Psoas muscle (tissue), 8 donors: ENCODE data around the gene PWP1. TPM values are rescaled to one million over a fixed set of nuclear protein-coding genes. Genes with fewer than 3 reads are reported as not detected.

Experiments used
- ATAC-seq, 4 donors: fragments of 200-7000 bp; cut with Tn5 transposase; one replicate each; pipeline ENCODE4 v1.9.1; 2020; ENCODE audit warnings: moderate library complexity in 3 of 4, mild to moderate bottlenecking in 2 of 4
- DNase-seq, 2 donors: peaks; one replicate each; pipeline ENCODE4 v3.0.0-alpha.2; 2020
- H3K27ac ChIP-seq: fragments of 200-600 bp; one replicate; pipeline ENCODE4 v1.8.0; 2022
- H3K27me3 ChIP-seq, 3 donors: fragments of 200-600 bp in 1 of 3; one replicate each; pipeline versions ENCODE4 v1.6.1 to v1.8.0; 2013 to 2022; ENCODE audit warnings: low read length in 2 of 3, mild to moderate bottlenecking in 2 of 3, moderate library complexity in 1 of 3; ENCODE audit not compliant: insufficient read depth in 3 of 3
- H3K36me3 ChIP-seq, 2 donors: fragments of 200-600 bp in 1 of 2; one replicate each; pipeline versions ENCODE4 v1.6.1 to v1.8.0; 2013 to 2022; ENCODE audit warnings: low read depth in 1 of 2, mild to moderate bottlenecking in 1 of 2, moderate library complexity in 1 of 2; ENCODE audit not compliant: insufficient read depth in 1 of 2
- H3K4me1 ChIP-seq: fragments of 200-600 bp; one replicate; pipeline ENCODE4 v1.8.0; 2022
- H3K4me3 ChIP-seq: fragments of 200-600 bp; one replicate; pipeline ENCODE4 v1.8.0; 2022; ENCODE audit warnings: mild to moderate bottlenecking
- H3K9me3 ChIP-seq: fragments of 200-600 bp; one replicate; pipeline ENCODE4 v1.8.0; 2022
- whole genome bisulfite sequencing, 3 donors: extraction: QIAGEN DNeasy Blood & Tissue Kit; methylation state at CpG; one replicate each; pipeline versions ENCODE4 v1.1.6 to v1.1.7; 2013; 5-methylcytosine and 5-hydroxymethylcytosine counted together
- intact Hi-C, 2 donors: fragments of 100-400 bp; cut with DNase I; formaldehyde crosslinking; loops; one replicate each; pipeline versions ENCODE4 v1.11.0 to v1.14.2; 2022
- polyA plus RNA-seq, 3 donors: library from polyadenylated mRNA; stranded (reverse); fragments of 200-250 nt; gene quantifications; one replicate each; pipeline ENCODE4 v1.2.3, GENCODE V29; 2013
- total RNA-seq, 4 donors: library from RNA; stranded (reverse); fragmentation: NEBNext Ultra II Directional in 2 of 4; extraction: Animal tissue kit (Norgen Biotek cat#: 25700) in 2 of 4; gene quantifications; one replicate each; pipeline versions ENCODE4 v1.2.1 to v1.2.4, GENCODE V29; 2021 to 2023
- TF ChIP-seq, protein P1 (sequence below): fragments of 200-600 bp; IDR thresholded peaks from one replicate; pipeline ENCODE4 v1.8.0; 2022; ENCODE audit warnings: antibody characterized with exemption
- donor health status: healthy with polysubstance abuse.
- donor health status: DM: no; HTN: no; CAD: no; lungs with moderate emphysema.
- donor health status: Bipolar disorder and iron deficiency.
- donor health status: healthy.
- donor health status: DM: yes; HTN: yes; CAD: no.
- donor health status: DM: no; HTN: no; CAD: no.
- donor health status: DM: no; HTN: no; CAD: no.
- donor health status: DM: yes; HTN: yes; CAD: no.

PWP1 gene
- total and polyA plus RNA-seq, 7 donors = 15.6 to 30.1 (median 20.5) TPM

- TF ChIP-seq, protein P1, sequence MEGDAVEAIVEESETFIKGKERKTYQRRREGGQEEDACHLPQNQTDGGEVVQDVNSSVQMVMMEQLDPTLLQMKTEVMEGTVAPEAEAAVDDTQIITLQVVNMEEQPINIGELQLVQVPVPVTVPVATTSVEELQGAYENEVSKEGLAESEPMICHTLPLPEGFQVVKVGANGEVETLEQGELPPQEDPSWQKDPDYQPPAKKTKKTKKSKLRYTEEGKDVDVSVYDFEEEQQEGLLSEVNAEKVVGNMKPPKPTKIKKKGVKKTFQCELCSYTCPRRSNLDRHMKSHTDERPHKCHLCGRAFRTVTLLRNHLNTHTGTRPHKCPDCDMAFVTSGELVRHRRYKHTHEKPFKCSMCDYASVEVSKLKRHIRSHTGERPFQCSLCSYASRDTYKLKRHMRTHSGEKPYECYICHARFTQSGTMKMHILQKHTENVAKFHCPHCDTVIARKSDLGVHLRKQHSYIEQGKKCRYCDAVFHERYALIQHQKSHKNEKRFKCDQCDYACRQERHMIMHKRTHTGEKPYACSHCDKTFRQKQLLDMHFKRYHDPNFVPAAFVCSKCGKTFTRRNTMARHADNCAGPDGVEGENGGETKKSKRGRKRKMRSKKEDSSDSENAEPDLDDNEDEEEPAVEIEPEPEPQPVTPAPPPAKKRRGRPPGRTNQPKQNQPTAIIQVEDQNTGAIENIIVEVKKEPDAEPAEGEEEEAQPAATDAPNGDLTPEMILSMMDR = no peak
- Histone ChIP-seq H3K4me3 (no peak overlapping the region), H3K4me1 (no peaks in the 10 kb centered on the region), H3K9me3 (no peaks in the 10 kb centered on the region), H3K27ac (no peak overlapping the region), H3K36me3 (no peaks in the 10 kb centered on the region), H3K27me3 (no peaks in the 10 kb centered on the region)
- intact Hi-C loops = no loop called here
- ATAC-seq (no peak), DNase-seq (no peak)
- 86 to 91% (median 88%) methylated on average over 9 of the region's 9 CpGs for WGBS, 3 donors
Measured at GRCh38 chr12:107657621-107658020, 28.0 kb upstream of the PWP1 start.

GRCh38 chr12:107660235-107660634 is 25.4 kb upstream of the PWP1 start:
- no peak overlapping the region for H3K27ac ChIP-seq
- intact Hi-C loops = no loop called here
- 68 to 74% (median 73%) methylated on average over 8 of the region's 8 CpGs for WGBS, 3 donors
- H3K36me3 ChIP-seq = no peaks in the 10 kb centered on the region
- TF ChIP-seq, protein P1 = no peak
- peaks cover 0 to 5% (median 0%) of the 10 kb centered on the region in 3 donors for H3K27me3 ChIP-seq
- no peak overlapping the region for H3K4me3 ChIP-seq
- H3K9me3 ChIP-seq = no peaks in the 10 kb centered on the region
- H3K4me1 ChIP-seq = no peaks in the 10 kb centered on the region
- no peak for DNase-seq
- no peak for ATAC-seq

DNA sequence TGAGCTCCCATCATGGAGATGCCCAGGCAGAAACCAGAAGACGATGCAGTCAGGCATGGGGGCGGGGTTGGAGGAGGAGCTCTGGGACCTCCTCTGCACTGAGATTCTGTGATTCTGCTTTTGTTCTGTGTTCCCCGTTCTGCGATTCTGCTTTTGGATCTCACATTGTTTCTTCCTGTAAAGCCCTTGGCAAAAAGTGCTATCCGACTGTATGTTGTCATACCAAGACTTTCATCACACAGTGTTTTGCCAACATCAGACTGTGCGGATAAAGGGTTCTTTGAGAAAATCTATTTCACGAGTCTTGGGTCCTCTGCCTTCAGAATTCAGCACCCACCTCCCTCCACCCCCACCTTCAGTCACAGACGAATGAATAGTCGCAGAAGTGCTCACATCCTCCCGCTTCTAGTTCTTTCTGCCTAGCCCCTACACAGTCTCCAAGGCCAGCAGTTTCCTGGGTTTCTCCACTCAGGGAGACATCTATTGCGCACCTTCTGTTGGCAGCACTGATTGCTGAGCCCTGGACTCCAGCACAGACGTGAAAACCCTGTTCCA is 24.7 kb upstream of the PWP1 start:
- 59 to 65% (median 62%) methylated on average over 12 of the region's 12 CpGs for WGBS, 3 donors

GRCh38 chr12:107661830-107662229 is 23.8 kb upstream of the PWP1 start:
- H3K4me1 ChIP-seq = no peaks in the 10 kb centered on the region
- DNase-seq = no peak
- intact Hi-C loops = no loop called here
- TF ChIP-seq, protein P1 = no peak
- H3K36me3 ChIP-seq = no peaks in the 10 kb centered on the region
- no peak for ATAC-seq
- WGBS, 3 donors = 50 to 53% (median 53%) methylated on average over 3 of the region's 3 CpGs
- H3K27me3 ChIP-seq = peaks cover 0 to 5% (median 0%) of the 10 kb centered on the region in 3 donors
- H3K4me3 ChIP-seq = no peak overlapping the region
- no peak overlapping the region for H3K27ac ChIP-seq
- no peaks in the 10 kb centered on the region for H3K9me3 ChIP-seq

More for the DNA sequence above, 24.7 kb upstream of the PWP1 start:
- TF ChIP-seq, protein P1 = no peak
- Histone ChIP-seq H3K4me3 (no peak overlapping the region), H3K36me3 (no peaks in the 10 kb centered on the region), H3K27me3 (peaks cover 0 to 5% (median 0%) of the 10 kb centered on the region in 3 donors), H3K27ac (no peak overlapping the region), H3K9me3 (no peaks in the 10 kb centered on the region), H3K4me1 (no peaks in the 10 kb centered on the region)
- intact Hi-C loops = no loop called here
- DNase-seq (no peak), ATAC-seq (no peak)

- H3K36me3 ChIP-seq = no peaks in the 10 kb centered on the region
- H3K4me3 ChIP-seq = no peak overlapping the region
- H3K27ac ChIP-seq = no peak overlapping the region
- DNase-seq (no peak), ATAC-seq (no peak)
- H3K27me3 ChIP-seq = peaks cover 0 to 5% (median 2%) of the 10 kb centered on the region in 3 donors
- H3K4me1 ChIP-seq = no peaks in the 10 kb centered on the region
- 53 to 56% (median 55%) methylated on average over 6 of the region's 6 CpGs for WGBS, 3 donors
- TF ChIP-seq, protein P1 = no peak
- no peaks in the 10 kb centered on the region for H3K9me3 ChIP-seq
- intact Hi-C loops = no loop called here
Measured at GRCh38 chr12:107662484-107662883, 23.1 kb upstream of the PWP1 start.
